GM21423 (cell line): ENCODE results near the gene ATG5.

ENCODE experiments used
- ATAC-seq: cut with Tn5 transposase; IDR thresholded peaks from one replicate; pipeline ENCODE4 v1.9.1; 2021; ENCODE audit warnings: mild to moderate bottlenecking, moderate library complexity; ENCODE audit not compliant: unreplicated experiment

ATG5 gene

GRCh38 chr6:106325336-106326178 is at the start of gene ATG5:
TSS of gene ATG5 (minus strand) at chr6:106325760. CDS start at chr6:106316208, 9,552 bp downstream.
- peak; percentile 94 for ATAC-seq

DNA sequence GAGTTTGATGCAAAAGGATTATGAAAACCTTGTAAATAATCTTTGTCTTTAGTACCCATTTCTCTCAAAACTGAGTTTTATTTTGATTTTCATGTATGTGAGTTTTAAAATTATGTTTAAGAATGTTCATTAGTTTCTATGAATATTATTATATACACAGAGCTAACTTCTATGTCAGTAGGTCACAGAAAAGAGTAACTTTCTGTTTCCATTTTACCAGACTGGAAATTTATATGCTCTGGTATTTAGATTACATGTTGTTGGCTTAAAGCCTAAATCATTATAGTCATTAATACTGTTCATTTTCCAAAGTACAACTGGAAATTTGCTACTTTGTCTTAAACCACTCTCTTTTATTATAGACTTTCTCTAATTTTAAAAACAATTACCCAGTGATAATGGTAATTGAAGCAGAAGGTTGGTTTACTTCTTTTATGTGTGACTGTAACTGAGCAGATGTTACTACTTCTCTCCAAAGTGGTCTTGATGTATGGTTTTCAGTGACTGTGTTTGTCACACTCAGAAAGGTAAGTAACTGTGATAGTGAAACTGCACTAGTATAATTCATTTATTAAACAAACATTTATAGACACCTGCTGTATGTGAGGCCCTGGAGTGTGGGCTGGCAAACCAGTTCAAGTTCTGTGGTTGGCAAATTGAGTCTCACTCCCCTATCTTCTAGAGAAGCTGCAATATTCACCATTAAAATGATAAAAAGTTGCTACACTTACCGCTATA is 48.1 kb upstream of the ATG5 start:
- no peak for ATAC-seq

DNA sequence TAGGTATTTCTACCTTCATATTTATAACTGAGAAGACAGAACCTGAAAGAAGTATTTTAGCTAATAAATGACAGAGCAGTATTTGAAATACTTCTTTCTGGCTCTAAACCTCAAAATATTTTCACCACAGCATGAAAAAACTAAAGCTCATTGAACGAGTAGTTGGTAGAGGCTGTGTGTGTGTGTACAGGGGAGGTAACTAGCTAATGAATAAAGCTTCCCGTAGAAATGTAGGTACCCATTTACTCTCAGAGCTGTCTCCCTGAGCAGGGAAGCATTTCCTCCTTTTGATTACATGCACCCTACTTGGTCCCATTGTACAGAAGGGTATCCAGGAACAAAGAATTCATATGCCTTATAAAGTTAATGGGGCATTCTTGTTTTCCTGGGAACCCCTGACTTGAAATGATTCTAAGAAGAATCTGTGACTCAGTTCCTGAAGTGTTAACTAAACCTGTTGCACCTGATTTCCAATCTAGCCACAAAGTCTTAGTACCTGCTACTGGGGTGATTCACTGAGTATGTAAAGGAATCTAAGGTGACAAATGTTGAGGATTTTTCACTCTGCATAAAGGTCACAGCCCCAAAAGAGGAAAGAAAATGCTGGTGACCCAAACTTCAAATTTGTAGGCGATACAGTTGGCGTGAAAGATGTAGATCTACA is 47.4 kb upstream of the ATG5 start:
- ATAC-seq: no peak

- ATAC-seq: no peak
These were observed 45.1 kb upstream of the ATG5 start for GRCh38 chr6:106370639-106371038.

DNA sequence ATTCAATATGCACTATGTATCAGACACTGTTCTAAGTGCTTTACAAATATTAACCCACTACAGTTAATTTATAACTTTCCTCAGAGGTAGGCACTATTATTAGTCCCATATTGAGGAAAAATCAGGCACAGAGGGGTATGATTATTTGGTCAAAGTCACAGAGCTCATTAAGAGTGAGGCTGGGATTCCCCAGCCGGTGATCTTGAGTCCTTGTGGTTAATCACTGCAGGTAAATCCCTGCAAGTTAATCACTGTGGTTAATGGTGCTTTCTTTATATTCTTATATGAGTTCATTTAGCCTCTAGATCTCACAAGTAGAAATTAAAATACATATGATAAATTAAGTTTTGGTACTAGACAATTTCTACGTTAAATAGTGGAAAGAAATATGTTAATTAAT is 44.2 kb upstream of the ATG5 start:
- ATAC-seq: no peak

DNA sequence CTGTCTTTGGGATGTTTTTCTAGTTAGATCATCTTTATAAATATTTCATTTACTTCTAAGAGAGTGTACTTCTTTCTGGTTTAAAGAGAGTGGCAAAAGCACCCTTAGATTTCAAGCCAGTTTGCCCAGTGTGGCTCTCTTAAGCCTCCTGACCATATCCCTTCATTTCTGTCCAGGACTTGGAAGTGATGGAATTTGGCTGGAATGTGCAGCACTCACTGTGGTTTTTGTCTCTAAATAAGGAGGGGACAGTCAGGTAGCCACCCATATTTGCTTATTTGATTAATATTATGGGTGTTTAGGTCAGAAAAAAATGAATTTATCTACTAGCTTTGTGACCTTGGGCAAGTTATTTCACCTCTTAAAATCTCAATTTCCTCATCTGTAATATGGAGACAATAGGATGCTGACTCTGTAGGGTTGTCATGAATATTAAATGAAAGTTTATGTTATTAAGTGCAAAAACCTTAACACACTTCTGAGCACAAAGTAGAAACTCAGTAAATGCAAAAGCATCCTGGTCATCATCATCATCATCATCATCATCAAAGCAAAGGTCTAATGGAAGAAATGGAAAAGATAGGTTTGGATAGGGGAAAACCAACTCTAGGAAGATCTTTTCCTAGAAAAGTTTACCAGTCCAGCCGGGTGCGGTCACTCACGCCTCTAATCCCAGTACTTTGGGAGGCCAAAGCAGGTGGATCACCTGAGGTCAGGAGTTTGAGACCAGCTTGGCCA is 38.0 kb upstream of the ATG5 start:
- ATAC-seq: no peak

GRCh38 chr6:106360989-106361430 is 35.5 kb upstream of the ATG5 start:
- ATAC-seq: no peak

DNA sequence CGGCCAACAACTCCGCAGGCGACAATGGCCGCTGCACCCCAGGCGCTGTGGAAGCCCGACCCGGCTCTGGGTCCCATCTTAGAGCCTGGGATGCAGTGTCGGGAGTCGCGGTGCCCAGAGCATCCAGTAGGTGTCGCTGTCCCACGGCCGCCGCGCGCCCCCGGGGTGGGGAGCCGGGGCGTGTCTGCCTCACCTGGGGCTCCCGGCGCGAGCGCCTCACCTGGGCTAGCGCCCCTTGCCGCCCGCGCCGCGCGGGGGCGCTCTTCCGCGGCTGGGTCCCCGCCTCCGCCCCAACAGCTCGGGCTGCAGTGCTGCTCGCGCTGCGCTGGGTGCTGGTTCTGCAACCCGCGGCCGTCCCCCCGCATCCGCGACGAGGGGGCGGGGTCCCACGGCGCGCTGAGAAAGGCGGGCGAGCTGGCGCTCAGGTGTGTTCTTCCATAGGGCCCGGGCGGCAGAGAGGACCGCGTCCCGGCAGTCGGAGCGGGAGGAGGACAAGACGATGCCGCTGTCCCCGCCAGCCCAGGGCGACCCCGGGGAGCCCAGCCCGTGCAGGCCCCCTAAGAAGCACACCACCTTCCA is 34.9 kb upstream of the ATG5 start, which contains the start of gene CRYBG1:
Gene CRYBG1 (plus strand): TSS at position 308 of the 579 bp plus-strand sequence. CDS start 192 bp downstream, at position 500.
- no peak for ATAC-seq

DNA sequence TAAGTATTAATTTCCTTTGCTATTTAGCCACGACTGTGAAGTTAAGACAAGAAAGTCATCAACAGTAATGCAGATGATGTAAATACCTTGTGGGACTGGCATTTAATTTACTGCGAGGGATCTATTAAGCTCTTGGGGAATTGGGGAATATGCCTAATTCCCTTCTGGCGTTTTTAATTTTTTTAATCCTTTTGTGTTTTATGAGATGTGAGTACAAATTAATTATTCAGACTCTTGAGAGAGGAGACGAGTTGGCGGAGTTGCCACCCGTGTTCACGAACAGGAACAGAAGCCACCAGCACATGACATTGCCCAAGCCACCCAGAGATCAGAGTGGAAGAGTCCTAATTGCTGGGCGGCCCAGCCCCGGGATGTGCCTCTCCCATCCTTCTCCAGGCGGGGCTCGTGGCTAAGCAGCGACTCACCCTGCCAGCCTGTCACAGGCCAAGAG is 34.4 kb upstream of the ATG5 start:
- no peak for ATAC-seq

GRCh38 chr6:106356378-106356777 is 30.8 kb upstream of the ATG5 start:
- ATAC-seq: no peak

- ATAC-seq: no peak
These were observed 21.7 kb upstream of the ATG5 start for GRCh38 chr6:106347219-106347618.

GRCh38 chr6:106339334-106340029 is 13.9 kb upstream of the ATG5 start:
- peak; percentile 67 for ATAC-seq

DNA sequence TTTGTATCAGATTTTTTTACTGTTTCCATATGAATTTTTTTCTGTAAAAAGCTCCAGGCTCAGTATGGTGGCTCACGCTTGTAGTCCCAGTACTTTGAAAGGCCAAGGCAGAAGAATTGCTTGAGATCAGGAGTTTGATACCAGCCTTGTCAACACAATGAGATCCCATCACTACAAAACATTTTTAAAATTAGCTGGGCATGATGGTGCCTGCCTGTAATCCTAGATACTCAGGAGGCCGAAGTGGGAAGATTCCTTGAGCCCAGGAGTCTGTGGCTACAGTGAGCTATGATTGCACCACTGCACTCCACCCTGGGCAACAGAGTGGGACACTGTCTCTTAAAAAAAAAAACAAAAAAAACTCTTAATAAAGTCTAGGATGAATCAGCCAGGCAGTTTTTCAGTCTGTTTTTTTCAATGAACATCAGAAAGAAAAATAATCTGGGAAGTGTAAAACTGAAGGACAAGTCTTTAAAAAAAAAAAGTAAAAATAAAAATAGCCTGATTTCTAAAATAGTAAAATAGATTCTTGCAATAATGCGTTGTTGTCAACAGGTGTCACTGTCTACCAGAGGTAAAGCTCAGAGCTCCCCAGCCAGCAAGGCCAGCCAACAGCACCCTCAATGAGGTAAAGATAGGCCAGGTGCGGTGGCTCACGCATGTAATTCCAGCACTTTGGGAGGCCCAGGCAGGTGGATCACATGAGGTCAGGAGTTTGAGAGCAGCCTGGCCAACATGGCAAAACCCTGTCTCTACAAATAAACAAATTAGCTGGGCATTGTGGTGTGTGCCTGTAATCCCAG is 9.3 kb upstream of the ATG5 start:
- no peak for ATAC-seq

DNA sequence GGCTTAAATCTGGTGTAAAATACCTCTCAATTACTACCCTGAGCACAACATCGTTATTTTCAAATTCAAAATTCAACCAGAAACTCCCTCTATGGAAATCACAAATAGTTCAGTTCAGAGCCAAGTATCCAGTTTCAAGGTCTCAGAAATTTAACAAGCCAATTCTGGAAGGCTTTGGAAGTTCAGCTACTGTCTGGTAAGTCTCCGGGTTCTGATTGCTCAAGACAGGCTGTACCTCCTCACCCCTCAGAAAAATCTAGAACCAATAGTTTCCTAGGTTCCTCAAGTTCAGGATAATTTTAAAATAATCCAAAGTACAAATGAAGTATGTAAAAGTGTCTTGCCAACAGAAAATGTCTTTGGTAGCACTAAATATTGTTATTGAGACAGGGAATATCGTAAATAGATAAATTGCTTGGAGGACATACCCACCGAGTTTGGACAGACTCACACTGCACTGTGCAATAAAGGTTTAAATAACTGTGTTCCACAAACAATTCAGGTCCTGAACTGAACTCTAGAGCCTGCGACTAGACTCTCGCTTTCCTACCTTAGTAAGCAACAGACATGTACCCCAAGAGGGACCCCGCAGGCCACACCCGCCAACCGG is 729 bp downstream of the ATG5 start:
- ATAC-seq: no peak

GRCh38 chr6:106321940-106322339 is 3.6 kb downstream of the ATG5 start:
- no peak for ATAC-seq

DNA sequence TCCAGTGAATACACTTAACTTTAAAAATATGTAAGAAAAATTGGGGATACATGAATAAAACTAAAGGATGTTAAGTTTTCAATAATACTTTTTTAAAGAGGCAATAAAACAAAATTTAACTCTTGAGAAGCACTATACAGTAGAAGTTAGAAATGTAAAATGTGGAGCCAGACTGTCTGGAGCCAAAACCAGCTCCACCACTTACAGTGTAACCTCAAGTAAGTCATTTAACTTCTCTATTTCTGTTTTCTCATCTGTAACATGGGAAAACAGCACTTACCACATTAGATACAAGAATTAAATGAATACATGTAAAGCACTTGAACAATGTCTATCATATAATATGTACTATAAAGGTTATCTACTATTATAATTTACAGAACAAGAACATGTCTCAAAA is 6.7 kb downstream of the ATG5 start:
- ATAC-seq: no peak

GRCh38 chr6:106318061-106318460 is 7.5 kb downstream of the ATG5 start:
- no peak for ATAC-seq

GRCh38 chr6:106316375-106316766 is 9.2 kb downstream of the ATG5 start:
- ATAC-seq: peak; percentile 45
